K562 (cell line): ENCODE data around the gene SSH3. TPM values are rescaled to one million over a fixed set of nuclear protein-coding genes. Genes with fewer than 3 reads are reported as not detected.

Experiments
- ASH1L ChIP-seq: fragments of 450-650 bp; IDR thresholded peaks from 2 replicates; pipeline ENCODE4 v1.6.1; 2018; ENCODE audit warnings: borderline replicate concordance, mild to moderate bottlenecking, low read depth; ENCODE audit not compliant: partially characterized antibody
- BCLAF1 ChIP-seq, 2 experiments: fragments of 450-650 bp in 1 of 2; IDR thresholded peaks; 2 replicates each; pipeline ENCODE4 v1.6.1; 2011 to 2017; ENCODE audit warnings: low read depth in 2 of 2, antibody characterized with exemption in 1 of 2, borderline replicate concordance in 1 of 2, low read length in 1 of 2, mild to moderate bottlenecking in 1 of 2, mixed read lengths in 1 of 2; ENCODE audit not compliant: control insufficient read depth in 1 of 2
- BRD4 ChIP-seq: fragments of 200-600 bp; sonication (generic); IDR thresholded peaks from 2 replicates; pipeline ENCODE4 v1.6.1; 2017; ENCODE audit warnings: inconsistent platforms
- GATAD2A ChIP-seq: fragments of 450-650 bp; IDR thresholded peaks from 2 replicates; pipeline ENCODE4 v1.6.1; 2017
- IRF9 ChIP-seq: fragments of 450-650 bp; IDR thresholded peaks from 2 replicates; pipeline ENCODE4 v1.6.1; 2016; ENCODE audit warnings: missing biosample characterization, missing genetic modification characterization
- NFE2L1 ChIP-seq: fragments of 450-650 bp; IDR thresholded peaks from 2 replicates; pipeline ENCODE4 v1.6.1; 2016; ENCODE audit warnings: missing genetic modification characterization, low read depth, mild to moderate bottlenecking, missing compliant biosample characterization, moderate library complexity, borderline replicate concordance
- POLR3A ChIP-seq: IDR thresholded peaks from 2 replicates; pipeline ENCODE4 v1.6.1; 2011; ENCODE audit warnings: borderline replicate concordance, mild to moderate bottlenecking, moderate library complexity; ENCODE audit not compliant: insufficient read length, insufficient read depth; ENCODE audit errors: extremely low read depth
- RBM34 ChIP-seq: fragments of 200-400 bp; formaldehyde crosslinking; IDR thresholded peaks from 2 replicates; pipeline ENCODE4 v1.6.1; 2018; ENCODE audit warnings: low read length, borderline replicate concordance; ENCODE audit not compliant: insufficient read depth
- SMARCA4 ChIP-seq: fragments of 450-650 bp; IDR thresholded peaks from 2 replicates; pipeline ENCODE4 v1.6.1; 2016
- TRIM28 ChIP-seq: fragments of 450-650 bp; IDR thresholded peaks from 2 replicates; pipeline ENCODE4 v1.6.1; 2017
- YY1 ChIP-seq, 3 experiments: IDR thresholded peaks; 2 replicates each; pipeline ENCODE4 v1.6.1; 2011; ENCODE audit warnings: low read length in 2 of 3, mild to moderate bottlenecking in 2 of 3, moderate library complexity in 2 of 3, borderline replicate concordance in 1 of 3, control low read depth in 1 of 3, low read depth in 1 of 3; ENCODE audit not compliant: insufficient read depth in 3 of 3, insufficient replicate concordance in 2 of 3, control insufficient read depth in 1 of 3, insufficient read length in 1 of 3; ENCODE audit errors: extremely low read depth in 1 of 3
- ZC3H4 ChIP-seq: sonication (generic); formaldehyde crosslinking; IDR thresholded peaks from 2 replicates; pipeline ENCODE4 v1.9.0; 2021; ENCODE audit warnings: missing genetic modification reagents, borderline replicate concordance
- ZNF318 ChIP-seq, 2 experiments: fragments of 450-650 bp; IDR thresholded peaks; 2 replicates each; pipeline ENCODE4 v1.6.1; 2016; ENCODE audit warnings: mild to moderate bottlenecking in 2 of 2, borderline replicate concordance in 1 of 2, low read depth in 1 of 2, moderate library complexity in 1 of 2
- polyA plus RNA-seq, 8 experiments: library from polyadenylated mRNA; depleted of rRNA in 4 of 8; stranded (reverse) in 5 of 8; unstranded in 3 of 8; fragments of >200 nt; fragmentation: Nextera tagmentation in 2 of 8; fragmentation: Illumina TruSeq in 1 of 8; extraction: Ambion mirVana in 2 of 8; extraction: Trizol in 1 of 8; gene quantifications; 2 replicates each; pipeline versions ENCODE4 v1.2.1 to v1.2.3, GENCODE V29; 2011 to 2014; ENCODE audit warnings: inconsistent platforms in 1 of 8, missing spikeins in 1 of 8
- total RNA-seq, 7 experiments: library from RNA; depleted of rRNA in 6 of 7; stranded (reverse); fragments of >200 nt in 6 of 7; fragmentation: Illumina TruSeq in 2 of 7; extraction: Trizol in 2 of 7; gene quantifications; 2 replicates each; pipeline versions ENCODE4 v1.2.1 to v1.2.3, GENCODE V29; 2011 to 2021; ENCODE audit warnings: low replicate concordance in 1 of 7

The SSH3 gene
- total and polyA plus RNA-seq, 9 of the 15 experiments (the other 6 are each of a cell fraction or from before 2014, with no cell fraction given), result 0.07 to 1.0 (median 0.24) TPM; not detected in 3

- TF ChIP-seq BCLAF1 (IDR thresholded peaks at IDR 0.05; ENCODE audit: borderline replicate concordance in 1 of 2, control insufficient read depth in 1 of 2, low read depth in 2 of 2, low read length in 1 of 2) (no peak), ZNF318 (IDR thresholded peaks at IDR 0.05; ENCODE audit: borderline replicate concordance in 1 of 2, low read depth in 1 of 2) (no peak), SMARCA4 (peak; percentile 91), RBM34 (no peak), POLR3A (no peak), ZC3H4 (CRISPR knock-in tag) (no peak), YY1 (IDR thresholded peaks at IDR 0.05; ENCODE audit: borderline replicate concordance in 1 of 3, control insufficient read depth in 1 of 3, extremely low read depth in 1 of 3, insufficient read depth in 3 of 3, insufficient read length in 1 of 3, insufficient replicate concordance in 2 of 3, low read depth in 1 of 3, low read length in 2 of 3) (no peak), NFE2L1 (tag) (no peak), IRF9 (tag) (no peak), ASH1L (no peak), BRD4 (no peak), TRIM28 (no peak), GATAD2A (peak; percentile 61; the same call in 1 of the 2 replicates)
Measured at GRCh38 chr11:67347964-67348749, 44.8 kb downstream of the SSH3 start (continued).
